Esophagus squamous epithelium (tissue), 5 donors: ENCODE results near the gene PCNT. TPM values are rescaled to one million over a fixed set of nuclear protein-coding genes. Genes with fewer than 3 reads are reported as not detected.
"Not testable (repeated sequence)": the region's sequence is repeated elsewhere in the genome, so short reads cannot be mapped to it uniquely, and the experiment has no call there.

Experiments used
- DNase-seq: peaks from one replicate; lab custom pipeline; 2025; lab: John Stamatoyannopoulos, UW
- H3K27ac ChIP-seq, 4 donors: fragments of 200-600 bp; sonication (generic); one replicate each; pipeline ENCODE4 v1.5.1; 2016 to 2019; ENCODE audit warnings: mild to moderate bottlenecking in 1 of 4
- H3K27me3 ChIP-seq, 4 donors: fragments of 200-600 bp; sonication (generic); 1 replicate in 3 of 4; 2 replicates in 1 of 4; pipeline versions ENCODE4 v1.5.1 to v1.6.0; 2017 to 2021; ENCODE audit warnings: antibody characterized with exemption in 1 of 4
- H3K36me3 ChIP-seq, 3 donors: fragments of 200-600 bp; sonication (generic); one replicate each; pipeline ENCODE4 v1.5.1; 2016 to 2019
- H3K4me1 ChIP-seq, 3 donors: fragments of 200-600 bp; sonication (generic); one replicate each; pipeline ENCODE4 v1.5.1; 2017 to 2019
- H3K4me3 ChIP-seq, 4 donors: fragments of 200-600 bp; sonication (generic); 1 replicate in 3 of 4; 2 replicates in 1 of 4; pipeline ENCODE4 v1.5.1; 2016 to 2019; ENCODE audit warnings: mild to moderate bottlenecking in 2 of 4, moderate library complexity in 1 of 4
- H3K9me3 ChIP-seq, 3 donors: fragments of 200-600 bp; sonication (generic); one replicate each; pipeline ENCODE4 v1.5.1; 2016 to 2019
- POLR2A ChIP-seq, 4 donors: fragments of 450-650 bp; IDR thresholded peaks; one replicate each; pipeline ENCODE4 v1.6.1; 2017; ENCODE audit warnings: antibody characterized with exemption in 4 of 4, mild to moderate bottlenecking in 4 of 4, moderate library complexity in 3 of 4
- WGBS, 2 donors: methylation state at CpG; one replicate each; pipeline ENCODE4 v1.1.5; 2018; 5-methylcytosine and 5-hydroxymethylcytosine counted together
- intact Hi-C: fragments of 100-400 bp; cut with DNase I; formaldehyde crosslinking; loops from one replicate; pipeline ENCODE4 v1.15.0; 2022
- total RNA-seq, 4 donors: library from RNA; depleted of rRNA; stranded (reverse); fragments of >200 nt; gene quantifications; one replicate each; pipeline ENCODE4 v1.1.0, GENCODE V29; 2016
- TF ChIP-seq, protein P1 (sequence below), 6 experiments: fragments of 450-650 bp in 4 of 6; fragments of 200-600 bp in 2 of 6; sonication (generic) in 2 of 6; IDR thresholded peaks; one replicate each; pipeline ENCODE4 v1.5.1; 2016 to 2019; ENCODE audit warnings: antibody characterized with exemption in 6 of 6, mild to moderate bottlenecking in 4 of 6, moderate library complexity in 4 of 6
- donor health status: DM: yes; HTN: yes; CAD: no.

PCNT gene
- total RNA-seq, 4 donors from 2014 or later, result 26.8 to 38.7 (median 29.9) TPM

DNA sequence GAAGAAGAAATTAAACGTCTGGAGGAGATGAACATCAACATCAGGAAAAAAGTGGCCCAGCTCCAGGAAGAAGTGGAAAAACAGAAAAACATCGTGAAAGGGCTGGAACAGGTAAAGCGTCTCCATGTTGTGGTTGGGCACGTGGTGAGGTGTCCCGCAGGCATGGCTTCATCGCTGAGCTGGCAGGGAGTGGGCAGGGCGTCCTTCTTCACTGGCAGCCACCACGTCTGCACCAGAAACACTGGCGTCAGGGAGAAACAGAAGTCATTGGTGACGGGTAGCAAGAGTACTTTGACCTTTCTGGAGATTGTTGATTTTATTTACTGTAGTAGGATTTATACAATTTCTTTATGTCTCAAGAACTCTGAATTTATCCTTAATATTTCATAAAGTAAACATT, 75.7 kb downstream of the PCNT start:
- no peak overlapping the region for H3K4me3 ChIP-seq
- H3K27me3 ChIP-seq, result no peaks in the 10 kb centered on the region
- intact Hi-C loops, result no loop called here
- DNase-seq, result no peak
- H3K36me3 ChIP-seq, result peaks cover 4 to 98% (median 28%) of the 10 kb centered on the region in 3 donors
- no peaks in the 10 kb centered on the region for H3K9me3 ChIP-seq
- no peak overlapping the region for H3K27ac ChIP-seq
- no peak for TF ChIP-seq POLR2A (IDR thresholded peaks at IDR 0.05)
- TF ChIP-seq, protein P1, sequence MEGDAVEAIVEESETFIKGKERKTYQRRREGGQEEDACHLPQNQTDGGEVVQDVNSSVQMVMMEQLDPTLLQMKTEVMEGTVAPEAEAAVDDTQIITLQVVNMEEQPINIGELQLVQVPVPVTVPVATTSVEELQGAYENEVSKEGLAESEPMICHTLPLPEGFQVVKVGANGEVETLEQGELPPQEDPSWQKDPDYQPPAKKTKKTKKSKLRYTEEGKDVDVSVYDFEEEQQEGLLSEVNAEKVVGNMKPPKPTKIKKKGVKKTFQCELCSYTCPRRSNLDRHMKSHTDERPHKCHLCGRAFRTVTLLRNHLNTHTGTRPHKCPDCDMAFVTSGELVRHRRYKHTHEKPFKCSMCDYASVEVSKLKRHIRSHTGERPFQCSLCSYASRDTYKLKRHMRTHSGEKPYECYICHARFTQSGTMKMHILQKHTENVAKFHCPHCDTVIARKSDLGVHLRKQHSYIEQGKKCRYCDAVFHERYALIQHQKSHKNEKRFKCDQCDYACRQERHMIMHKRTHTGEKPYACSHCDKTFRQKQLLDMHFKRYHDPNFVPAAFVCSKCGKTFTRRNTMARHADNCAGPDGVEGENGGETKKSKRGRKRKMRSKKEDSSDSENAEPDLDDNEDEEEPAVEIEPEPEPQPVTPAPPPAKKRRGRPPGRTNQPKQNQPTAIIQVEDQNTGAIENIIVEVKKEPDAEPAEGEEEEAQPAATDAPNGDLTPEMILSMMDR (IDR thresholded peaks at IDR 0.05), result no peak
- no peaks in the 10 kb centered on the region for H3K4me1 ChIP-seq
- 69 to 81% methylated on average over 10 of the region's 10 CpGs for WGBS, 2 donors

DNA sequence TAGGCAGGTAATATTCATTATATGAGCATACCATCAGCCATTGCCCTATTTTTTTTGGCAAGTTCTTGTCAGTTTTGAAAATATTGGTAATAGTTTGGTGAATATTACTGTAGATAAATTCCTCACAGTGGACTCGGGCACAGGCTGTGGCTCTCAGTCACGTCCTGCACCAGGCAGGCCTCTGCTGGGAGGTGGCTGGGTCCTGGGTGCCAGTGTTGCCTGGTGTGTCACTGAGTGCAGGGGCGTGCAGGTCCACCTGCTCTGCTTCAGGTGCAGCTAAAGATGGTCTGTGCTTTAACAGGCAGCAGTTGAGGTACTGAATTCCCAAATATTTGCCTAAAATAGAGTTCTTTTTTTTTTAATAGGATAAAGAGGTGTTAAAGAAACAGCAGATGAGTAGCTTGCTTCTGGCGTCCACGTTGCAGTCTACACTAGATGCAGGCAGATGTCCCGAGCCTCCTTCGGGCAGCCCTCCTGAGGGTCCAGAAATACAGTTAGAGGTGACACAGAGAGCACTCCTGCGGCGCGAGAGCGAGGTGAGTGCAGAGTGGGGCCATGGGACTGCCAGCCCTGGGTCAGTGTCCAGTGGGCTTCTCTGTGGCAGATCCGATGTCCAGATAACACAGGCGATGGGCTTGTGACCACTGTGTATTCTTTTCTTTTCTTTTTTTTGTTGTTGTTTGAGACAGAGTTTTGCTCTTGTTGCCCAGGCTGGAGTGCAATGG, 77.4 kb downstream of the PCNT start:
- DNase-seq, result no peak
- Histone ChIP-seq H3K27me3 (no peaks in the 10 kb centered on the region), H3K36me3 (peaks cover 4 to 99% (median 28%) of the 10 kb centered on the region in 3 donors), H3K4me3 (no peak overlapping the region), H3K27ac (no peak overlapping the region), H3K4me1 (no peaks in the 10 kb centered on the region), H3K9me3 (no peaks in the 10 kb centered on the region)
- intact Hi-C loops, result no loop called here
- 96 to 97% methylated on average over 6 to 13 of the region's 13 CpGs for WGBS, 2 donors
- TF ChIP-seq, protein P1 (IDR thresholded peaks at IDR 0.05), result no peak
- TF ChIP-seq POLR2A (IDR thresholded peaks at IDR 0.05), result no peak

DNA sequence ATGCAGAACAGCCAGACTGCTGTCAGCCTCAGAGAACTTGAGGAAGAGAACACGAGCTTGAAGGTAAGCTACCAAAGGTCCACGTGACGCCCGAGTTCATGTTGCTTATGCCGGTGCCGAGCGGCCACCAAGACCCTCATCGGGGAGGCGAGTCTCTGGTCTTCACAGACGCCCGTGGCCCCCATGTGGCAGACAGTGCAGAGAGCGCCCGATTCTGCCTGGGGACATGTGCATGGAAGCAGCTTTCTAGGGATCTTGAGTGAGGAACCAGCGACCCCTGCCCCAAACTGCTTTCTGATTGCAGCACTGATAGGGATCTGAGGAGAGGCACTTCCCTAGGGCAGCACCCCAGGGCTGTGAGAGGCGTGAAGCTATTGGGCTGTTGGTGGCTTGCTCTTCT, 78.5 kb downstream of the PCNT start:
- intact Hi-C loops, result no loop called here
- Histone ChIP-seq H3K27ac (no peak overlapping the region), H3K27me3 (no peaks in the 10 kb centered on the region), H3K36me3 (peaks cover 4 to 88% (median 27%) of the 10 kb centered on the region in 3 donors), H3K4me3 (no peak overlapping the region), H3K4me1 (no peaks in the 10 kb centered on the region), H3K9me3 (no peaks in the 10 kb centered on the region)
- 88 to 92% methylated on average over 10 to 12 of the region's 15 CpGs for WGBS, 2 donors
- TF ChIP-seq, protein P1 (IDR thresholded peaks at IDR 0.05), result no peak
- TF ChIP-seq POLR2A (IDR thresholded peaks at IDR 0.05), result no peak
- no peak for DNase-seq

DNA sequence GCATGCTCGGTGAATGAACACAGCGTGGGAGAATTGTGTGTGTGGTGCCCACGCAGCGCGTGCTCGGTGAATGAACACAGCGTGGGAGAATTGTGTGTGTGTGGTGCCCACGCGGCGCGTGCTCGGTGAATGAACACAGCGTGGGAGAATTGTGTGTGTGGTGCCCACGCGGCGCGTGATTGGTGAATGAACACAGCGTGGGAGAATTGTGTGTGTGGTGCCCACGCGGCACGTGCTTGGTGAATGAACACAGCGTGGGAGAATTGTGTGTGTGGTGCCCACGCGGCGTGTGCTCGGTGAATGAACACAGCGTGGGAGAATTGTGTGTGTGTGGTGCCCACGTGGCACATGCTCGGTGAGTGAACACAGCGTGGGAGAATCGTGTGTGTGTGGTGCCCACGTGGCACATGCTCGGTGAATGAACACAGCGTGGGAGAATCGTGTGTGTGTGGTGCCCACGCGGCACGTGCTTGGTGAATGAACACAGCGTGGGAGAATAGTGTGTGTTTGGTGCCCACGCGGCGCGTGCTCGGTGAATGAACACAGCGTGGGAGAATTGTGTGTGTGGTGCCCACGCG, 79.4 kb downstream of the PCNT start:
- H3K4me1 ChIP-seq, DNase-seq, H3K4me3 ChIP-seq, intact Hi-C loops, H3K27ac ChIP-seq, H3K9me3 ChIP-seq, H3K27me3 ChIP-seq: not testable (repeated sequence)
- 96 to 97% methylated on average over 46 to 47 of the region's 47 CpGs for WGBS, 2 donors
- H3K36me3 ChIP-seq, result peaks cover 2 to 83% (median 18%) of the 10 kb centered on the region in 3 donors

DNA sequence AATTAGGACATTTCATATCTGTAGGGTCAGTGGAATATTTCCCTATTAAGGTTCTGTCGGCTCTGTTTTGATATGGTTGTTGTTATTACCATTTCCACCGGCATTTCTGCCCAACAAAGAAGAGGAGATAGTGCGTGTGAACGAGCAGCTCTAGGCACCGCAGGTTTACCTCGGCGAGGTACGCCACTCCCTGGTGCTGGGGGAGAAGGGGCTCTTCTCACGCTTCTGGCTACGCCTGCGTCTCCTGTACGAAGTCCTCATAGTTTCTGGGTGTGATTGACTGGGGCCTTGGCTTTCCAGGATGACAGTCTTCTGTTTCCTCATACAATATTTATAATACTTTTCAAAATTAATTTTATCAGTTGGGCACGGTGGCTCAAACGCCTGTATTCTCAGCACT, 80.3 kb downstream of the PCNT start:
- peaks cover 0 to 83% (median 17%) of the 10 kb centered on the region in 3 donors for H3K36me3 ChIP-seq
- TF ChIP-seq, protein P1 (IDR thresholded peaks at IDR 0.05), result no peak
- no peak for TF ChIP-seq POLR2A (IDR thresholded peaks at IDR 0.05)
- no peak overlapping the region for H3K4me3 ChIP-seq
- H3K4me1 ChIP-seq, result no peaks in the 10 kb centered on the region
- H3K27me3 ChIP-seq, result no peaks in the 10 kb centered on the region
- no peak overlapping the region for H3K27ac ChIP-seq
- DNase-seq, result no peak
- intact Hi-C loops, result no loop called here
- 94 to 96% methylated on average over 14 of the region's 14 CpGs for WGBS, 2 donors
- H3K9me3 ChIP-seq, result no peaks in the 10 kb centered on the region
